Stimulated activated CD4-positive, alpha-beta T cell treated with anti-CD3 and anti-CD28 coated beads, Interleukin-1b, Interleukin-23, amount 100 ng/mL, for 24 hours (primary cell): ENCODE measurements around the gene TJP1.
"Not testable (repeated sequence)": the region's sequence is repeated elsewhere in the genome, so short reads cannot be mapped to it uniquely, and the experiment has no call there.

Source experiments
- DNase-seq, 4 experiments: peaks; one replicate each; pipeline ENCODE4 v3.0.0-alpha.2; 2020; ENCODE audit warnings: low read depth in 4 of 4, low spot score in 1 of 4

The TJP1 gene

DNA sequence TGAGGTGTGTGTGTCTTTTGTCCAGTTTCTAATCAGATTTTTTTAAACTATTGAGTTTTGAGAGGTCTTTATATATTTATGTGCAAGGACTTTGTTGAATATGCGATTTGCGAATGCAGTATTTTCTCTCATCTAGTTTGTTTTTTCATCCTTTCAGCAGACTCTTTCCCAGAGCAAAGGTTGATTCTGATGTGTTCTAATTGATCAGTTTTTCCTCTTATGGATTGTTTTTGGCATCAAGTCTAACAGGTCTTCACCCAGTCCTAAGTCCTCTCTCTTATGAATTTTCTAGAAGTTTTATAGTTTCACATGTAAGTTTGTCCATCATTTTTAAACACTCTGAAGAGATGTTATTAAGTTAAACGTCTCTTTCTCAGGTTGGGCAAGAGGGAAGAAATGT, 17.8 kb upstream of the TJP1 start:
- DNase-seq, result no peak

DNA sequence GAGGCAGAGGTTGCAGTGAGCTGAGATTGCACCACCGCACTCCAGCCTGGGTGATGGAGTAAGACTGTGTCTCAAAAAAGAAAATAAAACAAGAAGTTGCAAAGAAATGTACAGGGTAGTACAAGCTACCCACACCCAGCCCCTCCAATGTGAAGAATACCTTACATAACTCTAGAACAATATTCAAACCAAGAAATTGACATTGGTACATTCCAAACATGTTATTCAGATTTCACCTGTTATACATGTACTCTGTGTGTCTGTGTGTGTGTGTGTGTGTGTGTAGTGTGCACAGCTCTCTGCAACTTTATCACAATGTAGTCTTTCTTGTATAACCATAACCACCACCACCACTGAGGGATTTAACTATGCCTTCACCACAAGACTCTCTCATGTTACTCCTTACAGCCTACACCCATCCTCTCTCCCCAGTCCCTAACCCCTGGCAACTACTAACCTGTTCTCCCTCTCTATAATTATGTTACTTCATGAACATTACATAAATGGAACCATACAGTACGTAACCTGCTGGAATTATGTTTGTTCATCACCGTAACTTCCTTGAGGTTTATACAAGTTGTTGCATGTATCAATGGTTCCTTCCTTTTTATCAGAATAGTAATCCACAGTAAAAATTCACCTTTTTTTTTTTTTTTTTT, 16.2 kb upstream of the TJP1 start:
- no peak for DNase-seq

DNA sequence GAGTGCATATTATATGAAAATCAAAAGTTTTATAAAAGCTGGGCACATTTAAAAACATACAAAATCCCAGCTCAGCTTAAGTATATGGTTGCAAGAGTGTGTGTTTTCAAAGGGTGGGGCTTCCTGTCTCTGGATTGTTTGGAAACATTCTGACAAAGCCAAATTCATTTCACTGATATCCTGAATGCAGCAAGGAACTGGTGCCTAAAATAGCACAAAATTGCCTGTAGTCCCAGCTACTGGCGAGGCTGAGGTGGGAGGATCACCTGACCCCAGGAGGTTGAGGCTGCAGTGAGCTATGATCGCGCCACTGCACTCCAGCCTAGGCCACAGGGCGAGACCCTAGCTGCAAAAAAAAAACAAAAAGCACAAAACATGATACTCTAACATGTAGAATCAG, 13.0 kb upstream of the TJP1 start:
- no peak for DNase-seq

DNA sequence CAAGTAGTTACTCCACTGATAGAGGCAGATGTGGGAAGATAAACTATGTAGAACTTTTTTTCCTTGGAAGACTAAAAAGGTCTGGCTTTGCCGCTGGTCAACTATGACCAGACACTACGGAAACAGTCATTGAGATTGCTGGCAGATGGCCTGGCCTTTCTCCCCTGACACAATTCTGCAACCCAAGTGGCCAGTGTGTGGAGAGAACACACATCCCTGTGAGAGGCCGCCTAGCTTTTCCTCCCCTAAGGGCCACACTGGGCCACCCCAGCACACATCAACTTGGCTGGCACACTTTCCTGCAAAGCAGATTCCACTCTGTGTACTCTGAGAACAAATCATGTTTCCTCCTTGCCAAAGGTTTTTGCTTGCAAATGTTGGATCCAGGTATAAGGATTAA, 10.4 kb upstream of the TJP1 start:
- DNase-seq, result no peak

DNA sequence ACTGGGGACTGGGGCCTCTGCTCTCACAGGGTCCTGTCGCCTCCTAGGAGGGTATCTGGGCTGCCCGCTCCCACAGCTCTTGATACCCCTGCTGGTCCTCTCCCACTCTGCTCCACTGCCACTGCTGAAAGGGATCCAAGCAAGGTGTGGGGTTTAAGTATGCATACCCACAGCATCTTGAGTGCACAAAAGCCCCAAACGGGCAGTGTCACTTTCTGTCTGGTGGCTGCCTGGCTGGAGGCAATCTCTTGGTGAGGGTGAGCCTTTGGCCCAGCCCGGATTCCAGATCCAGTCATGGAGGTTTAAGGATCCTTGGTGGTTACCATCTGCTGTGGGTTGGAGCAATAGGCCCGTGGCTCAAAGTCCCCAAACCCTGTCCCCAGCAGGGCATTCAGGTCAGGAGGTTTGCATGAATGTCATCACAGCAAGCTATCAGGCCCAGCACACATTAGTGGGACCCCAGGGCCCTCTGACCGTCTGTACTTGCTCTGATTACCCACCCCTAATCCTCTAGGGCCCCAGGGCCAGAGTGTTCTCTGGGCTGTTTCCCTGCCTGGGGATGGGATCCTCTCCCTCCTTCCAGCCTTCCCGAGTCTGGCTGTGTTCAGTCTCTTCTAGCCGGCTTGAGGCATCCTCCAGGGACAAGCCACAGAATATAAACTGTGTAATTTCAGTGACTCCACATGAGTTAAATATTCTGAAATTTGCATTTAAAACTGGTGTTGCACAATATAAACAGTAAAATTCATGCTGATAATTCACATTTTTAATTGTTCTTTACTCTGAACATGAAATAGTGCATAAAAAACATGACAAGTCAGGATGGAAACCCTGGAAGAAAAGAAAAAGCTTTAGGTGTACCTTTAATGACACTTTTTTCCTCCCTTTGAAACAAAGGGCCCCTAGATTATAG, 4.9 kb upstream of the TJP1 start:
- no peak for DNase-seq

DNA sequence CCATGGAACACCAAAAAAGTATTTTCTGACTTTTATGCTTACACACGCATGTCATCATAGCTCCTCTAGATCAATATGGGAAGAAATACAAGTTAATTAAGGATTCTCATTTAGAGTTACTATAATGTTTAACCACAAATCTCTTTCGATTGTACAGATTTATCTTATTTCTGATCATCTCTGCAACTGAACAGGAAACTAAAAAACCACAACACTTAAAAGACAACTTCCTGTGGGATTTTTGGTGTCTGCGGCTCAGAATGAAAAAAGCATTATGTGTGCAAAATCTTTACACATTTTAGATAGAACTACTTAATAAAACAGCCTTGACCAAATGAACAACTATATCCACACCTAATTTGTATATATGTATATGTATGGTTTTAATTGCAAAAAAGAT, 3.0 kb upstream of the TJP1 start:
- no peak for DNase-seq

DNA sequence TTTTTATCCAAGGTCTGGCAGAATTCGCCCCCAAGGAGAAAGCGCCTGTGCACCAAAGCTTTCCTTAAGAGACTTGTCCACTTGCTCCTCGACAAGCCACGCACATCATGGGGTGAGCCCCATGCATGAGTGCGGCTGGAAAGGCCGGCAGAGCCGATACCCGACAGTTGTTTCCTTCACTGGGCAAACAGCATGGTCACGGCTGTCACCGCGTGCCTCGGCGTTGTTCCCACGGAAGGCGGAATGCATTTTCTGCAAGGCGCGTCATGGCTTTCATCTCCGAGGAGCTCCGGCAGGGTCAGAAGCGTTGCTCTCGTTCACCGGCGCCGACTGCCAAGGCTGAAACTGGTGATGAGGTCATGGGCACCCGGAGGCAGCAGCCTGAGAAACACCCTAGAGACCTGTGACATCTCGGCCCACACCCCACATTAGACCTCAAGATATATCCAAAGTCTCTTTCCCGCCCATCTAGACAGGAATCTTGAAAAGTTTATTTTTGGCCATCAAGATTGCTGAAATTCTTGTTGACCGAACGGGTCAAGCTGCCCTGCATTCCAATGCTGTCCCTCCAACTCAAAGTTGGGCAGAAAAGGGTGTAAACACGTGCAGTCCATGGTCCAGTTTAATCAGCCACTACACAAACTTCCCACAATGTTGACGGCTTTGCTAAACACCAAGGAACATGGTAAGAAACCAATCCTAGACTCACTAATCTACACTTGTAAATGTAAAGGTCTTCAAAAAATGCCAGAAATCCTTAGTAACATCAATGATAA, 604 bp upstream of the TJP1 start:
- no peak for DNase-seq

DNA sequence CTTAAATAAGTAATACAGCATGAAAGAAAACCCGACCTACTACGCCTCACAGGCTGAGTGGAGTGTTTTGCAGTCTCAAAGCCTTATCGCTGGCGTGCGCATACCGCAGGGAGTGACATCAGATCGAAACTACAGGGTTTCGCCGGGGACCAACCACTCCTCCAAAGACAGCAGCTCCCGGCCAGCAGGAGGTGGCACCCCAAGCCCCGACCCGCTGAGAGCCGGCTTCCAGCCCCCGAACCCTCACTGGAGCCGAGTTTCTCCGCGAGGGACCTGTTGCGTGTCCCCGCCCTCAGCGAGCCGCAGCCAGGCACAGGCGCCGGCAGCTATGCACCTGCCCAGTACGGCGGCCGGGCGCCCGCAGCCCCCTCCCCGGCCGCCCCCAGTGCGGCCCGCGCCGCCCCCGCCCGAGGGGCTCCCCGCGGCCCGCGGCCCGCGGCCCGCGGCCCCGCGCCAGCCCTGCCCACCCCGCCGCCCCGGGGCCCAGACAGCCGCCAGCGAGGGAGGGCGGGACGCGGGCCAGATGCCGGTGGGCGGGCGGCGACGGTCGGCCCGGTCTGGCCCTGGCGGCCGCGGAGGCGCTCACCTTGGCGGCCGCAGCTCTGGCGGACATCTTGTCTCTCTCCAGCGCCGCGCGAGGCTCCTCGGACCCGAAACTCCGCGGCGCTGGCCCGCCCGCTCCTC, 710 bp downstream of the TJP1 start:
- peak in 1 of 4 experiments; percentile 30 for DNase-seq

DNA sequence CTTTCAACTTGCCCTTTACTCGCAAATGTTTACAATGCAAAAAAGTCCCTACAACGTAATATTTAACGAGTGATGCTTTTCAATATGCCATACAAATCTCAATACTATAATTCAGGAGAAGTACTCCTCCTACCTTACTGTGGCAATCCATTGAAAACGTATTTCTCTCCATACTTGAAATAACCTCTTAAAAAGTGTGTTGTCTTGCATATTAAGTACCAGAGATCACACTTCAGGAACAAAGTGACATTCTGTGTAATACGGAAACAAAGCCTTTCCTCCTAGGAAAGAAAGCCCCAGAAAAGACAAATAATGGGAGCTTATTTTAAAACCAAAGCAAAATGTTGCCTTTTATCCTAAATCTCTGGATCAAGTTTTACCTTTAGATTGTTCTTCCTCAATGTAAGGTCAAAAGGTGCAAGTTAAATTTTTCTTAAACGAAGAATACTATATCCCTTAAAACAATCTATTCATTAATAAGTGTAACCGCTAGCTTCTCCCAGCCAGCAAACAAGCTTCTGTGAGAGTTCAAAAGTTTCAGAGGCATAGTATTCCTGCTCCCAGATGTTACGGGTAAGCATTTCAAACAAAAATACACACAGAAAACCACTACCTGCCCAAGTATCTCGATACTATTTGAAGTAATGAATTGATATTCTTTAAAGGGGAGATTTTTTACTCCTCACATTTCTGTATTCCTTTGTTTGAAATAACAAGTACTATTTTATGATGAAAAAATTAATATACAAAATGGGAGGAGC, 1.7 kb downstream of the TJP1 start:
- no peak for DNase-seq

DNA sequence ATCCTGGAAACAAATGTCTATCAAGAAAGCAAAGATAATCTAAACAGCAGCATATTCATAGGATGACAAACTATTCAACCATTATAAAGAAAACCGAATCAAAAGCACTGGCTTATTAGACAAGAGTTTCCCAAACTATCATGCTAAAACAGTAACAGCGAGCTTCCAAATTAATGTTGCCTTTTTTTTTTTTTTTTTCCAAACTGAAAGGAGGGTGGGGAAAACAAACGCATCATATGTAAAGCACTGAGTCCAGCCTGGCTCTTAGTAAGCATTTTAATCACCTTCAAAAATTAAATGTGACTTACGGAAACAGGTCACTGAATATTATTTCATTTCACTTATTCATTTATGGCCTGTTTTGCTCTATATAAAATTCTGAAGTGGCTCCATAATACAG, 2.3 kb downstream of the TJP1 start:
- DNase-seq, result no peak

DNA sequence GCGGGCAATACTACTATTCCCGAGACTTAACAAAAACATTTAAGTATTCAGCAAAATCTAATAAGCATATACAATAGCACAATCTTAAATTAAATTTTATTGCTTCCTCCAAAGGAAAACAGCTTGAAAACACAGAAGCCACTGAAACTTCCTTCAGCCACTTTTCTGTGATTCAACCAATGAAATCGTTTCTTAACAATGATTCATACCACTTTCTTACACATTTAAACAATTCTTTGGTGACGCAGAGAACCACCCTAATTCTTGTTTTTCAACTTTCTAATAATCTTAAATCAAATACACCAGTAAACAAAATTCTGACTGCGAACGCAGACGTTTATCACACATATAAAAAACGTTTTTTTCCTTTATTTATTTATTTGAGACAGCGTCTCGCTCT, 4.1 kb downstream of the TJP1 start:
- no peak for DNase-seq

DNA sequence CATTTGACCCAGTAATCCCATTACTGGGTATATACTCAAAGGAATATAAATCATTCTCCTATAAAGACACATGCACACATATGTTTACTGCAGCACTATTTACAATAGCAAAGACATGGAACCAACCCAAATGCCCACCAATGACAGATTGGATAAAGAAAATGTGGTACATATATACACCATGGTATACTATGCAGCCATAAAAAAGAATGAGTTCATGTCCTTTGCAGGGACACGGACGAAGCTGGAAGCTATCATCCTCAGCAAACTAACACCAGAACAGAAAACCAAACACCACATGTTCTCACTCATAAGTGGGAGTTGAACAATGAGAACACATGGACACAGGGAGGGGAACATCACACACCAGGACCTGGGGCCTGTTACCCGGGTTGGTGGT, 4.8 kb downstream of the TJP1 start:
- not testable (repeated sequence) for DNase-seq

DNA sequence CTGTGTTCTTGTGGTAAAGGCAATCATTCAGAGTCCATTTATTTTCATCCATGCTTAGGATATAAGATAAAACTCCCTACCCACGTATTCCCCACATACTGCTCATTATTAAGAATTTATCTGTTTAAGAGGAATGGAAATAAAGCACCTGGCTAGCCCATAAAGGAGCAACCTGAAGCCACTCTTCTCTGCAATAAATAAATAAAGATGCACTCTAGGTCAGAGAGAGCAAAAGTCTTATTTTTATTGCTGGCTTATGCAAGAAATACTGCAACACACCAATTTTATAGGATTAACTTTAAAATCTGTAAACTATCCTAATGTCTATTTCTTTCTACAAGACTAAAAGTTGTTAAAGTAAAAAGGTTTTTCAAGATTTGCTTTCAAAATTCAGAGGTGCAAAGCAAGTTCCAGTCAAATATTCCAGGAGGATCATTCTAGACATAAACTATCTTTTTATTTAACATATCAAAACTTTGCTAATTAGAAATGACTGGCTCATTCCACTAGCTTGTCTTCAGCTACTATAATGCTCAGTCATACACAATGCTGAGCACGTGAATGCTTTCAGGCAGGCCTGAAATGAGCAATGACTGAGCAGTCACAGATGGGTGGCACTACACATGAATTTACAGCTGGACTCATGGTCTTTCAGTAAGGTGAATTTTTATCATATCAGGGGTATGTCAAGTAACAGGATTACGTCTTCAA, 7.1 kb downstream of the TJP1 start:
- no peak for DNase-seq

DNA sequence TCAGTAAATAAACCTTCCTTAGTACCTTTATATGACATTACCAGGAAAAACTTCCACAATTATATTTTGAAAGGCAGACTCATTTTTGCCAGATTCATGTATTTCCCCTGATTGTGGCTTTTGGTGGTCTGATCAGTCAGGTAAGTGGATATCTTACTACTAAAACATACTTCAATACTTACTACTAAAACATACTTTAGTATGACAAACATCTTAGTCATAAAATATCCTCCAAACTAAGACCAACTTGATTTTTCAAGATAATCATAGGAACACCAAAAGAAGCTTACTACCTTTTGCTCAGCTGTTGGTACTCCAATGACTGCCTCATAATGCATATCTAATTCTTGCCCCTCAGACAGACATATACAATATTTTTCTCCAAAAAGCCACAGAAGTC, 9.3 kb downstream of the TJP1 start:
- DNase-seq, result no peak

DNA sequence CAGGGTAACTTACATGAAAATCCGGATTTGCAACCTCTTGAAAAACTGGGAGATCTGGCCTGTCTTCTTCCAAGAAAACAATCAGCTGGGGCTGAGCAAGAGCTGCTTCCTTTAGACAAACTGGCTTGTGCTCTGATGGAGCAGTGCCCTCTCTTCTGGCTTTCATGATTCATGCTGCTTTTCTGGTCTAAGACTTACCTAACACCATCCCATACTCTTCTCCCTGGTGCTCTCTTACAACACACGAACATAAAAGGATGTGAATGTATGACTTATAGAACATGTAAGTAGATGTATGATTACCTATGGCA, 9.9 kb downstream of the TJP1 start:
- DNase-seq, result no peak

DNA sequence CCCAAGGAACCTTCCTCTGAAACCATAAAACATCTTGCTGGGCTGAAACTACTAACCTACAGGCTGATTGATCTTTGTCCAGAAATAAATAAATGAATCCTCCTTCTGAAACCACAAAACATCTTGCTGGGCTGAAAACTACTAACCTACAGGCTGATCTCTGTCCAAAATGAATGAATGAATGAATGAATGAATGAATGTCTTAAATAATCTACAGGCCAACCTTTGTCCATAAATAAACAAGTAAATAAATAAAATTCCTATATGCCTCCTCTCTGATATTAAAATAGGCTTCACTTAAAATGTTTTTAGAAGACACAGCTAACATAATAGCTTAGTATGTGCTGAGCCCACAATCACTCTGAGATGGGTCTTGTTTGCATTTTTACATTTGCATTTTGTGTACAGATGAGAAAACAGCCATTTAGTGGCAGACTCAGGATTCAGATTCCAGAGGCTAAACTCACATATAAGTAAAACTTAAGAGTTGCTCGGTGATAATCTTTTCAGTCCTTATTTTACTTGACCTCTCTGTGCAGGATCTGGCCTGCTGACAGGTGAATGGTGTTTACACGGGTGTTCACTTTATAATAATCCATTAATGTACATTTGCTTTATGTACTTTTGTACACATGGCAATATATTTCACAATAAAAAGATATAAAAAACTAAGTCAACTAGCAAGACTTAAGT, 10.4 kb downstream of the TJP1 start:
- no peak for DNase-seq

DNA sequence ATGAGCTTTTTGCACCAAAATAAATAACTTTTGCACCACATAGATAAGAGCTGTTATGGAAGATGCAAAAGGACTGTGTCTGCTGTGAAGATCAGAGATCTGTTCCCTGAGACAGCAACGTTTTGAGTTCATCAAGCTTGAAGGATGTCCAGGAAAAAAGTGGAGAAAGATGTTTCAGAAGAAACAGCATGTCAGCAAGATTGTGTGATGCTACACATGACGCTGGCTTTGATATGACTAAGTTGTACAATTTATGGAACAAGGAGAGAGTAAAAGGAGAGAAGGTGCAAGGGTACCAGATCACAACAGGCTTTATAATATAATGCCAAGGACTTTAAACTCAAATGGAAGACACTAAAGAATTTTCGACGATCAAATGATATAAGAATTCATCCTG, 16.6 kb downstream of the TJP1 start:
- DNase-seq, result no peak

DNA sequence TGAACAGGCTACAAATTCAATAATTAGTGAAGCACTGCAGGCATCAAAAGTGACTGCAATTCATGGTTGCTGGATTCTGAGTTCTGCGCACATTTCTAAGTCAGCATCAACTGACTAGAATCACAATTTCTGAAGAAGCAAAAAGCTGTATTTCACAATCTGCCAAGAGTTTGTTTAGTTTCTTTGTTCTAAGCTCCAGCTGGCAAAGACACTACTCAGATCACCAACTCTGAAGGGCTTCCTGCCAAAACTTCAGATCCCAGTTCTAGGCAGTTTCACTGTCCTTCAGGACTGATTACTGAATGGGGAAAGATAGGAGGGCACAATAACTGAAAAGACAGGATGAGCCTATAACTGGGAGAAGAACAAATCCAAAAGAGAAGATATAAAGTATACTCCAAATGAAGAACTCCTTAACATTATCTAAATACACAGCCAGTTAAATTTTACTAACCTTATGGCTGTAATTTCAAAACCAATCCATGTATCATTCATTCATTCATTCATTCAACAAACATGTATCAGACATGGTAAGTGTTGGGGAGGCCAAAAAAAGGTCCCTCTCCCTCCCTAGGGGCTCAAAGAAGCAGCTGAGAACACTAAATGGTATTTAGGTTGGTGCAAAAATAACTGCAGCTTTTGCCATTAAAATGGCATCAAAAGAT, 17.1 kb downstream of the TJP1 start:
- DNase-seq, result no peak

DNA sequence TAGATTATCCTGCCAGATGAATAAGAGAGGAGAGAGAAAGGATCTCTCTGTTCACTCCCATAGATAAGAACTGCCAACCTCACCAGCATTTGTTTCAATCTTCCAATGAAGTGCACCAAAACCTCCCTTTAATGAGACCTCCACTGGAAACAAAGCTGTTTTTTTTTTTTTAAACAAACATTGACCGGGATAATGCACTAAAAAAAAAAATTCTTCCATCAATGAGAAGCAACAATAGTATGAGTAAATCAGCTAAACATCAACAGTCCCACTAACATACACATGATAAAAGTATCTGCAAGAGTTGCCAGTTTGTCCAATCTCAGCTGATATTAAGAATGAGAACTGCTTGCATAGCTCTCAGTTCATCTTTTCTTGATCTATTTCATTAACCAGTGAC, 19.9 kb downstream of the TJP1 start:
- DNase-seq, result no peak
